Muscle layer of duodenum (tissue), 2 donors: ENCODE results near the gene KCNK3.

Experiments
- H3K27ac ChIP-seq: one replicate; pipeline ENCODE4 v1.7.0; 2013; ENCODE audit warnings: mild to moderate bottlenecking, low read length
- H3K27me3 ChIP-seq: one replicate; pipeline ENCODE4 v1.7.0; 2013; ENCODE audit warnings: low read depth, mild to moderate bottlenecking, control low read depth, low read length
- H3K36me3 ChIP-seq, 2 donors: one replicate each; pipeline ENCODE4 v1.7.0; 2013; ENCODE audit warnings: low read length in 2 of 2, control low read depth in 1 of 2, mild to moderate bottlenecking in 1 of 2; ENCODE audit not compliant: insufficient read depth in 2 of 2, control insufficient read depth in 1 of 2
- H3K4me1 ChIP-seq, 2 donors: one replicate each; pipeline ENCODE4 v1.7.0; 2013; ENCODE audit warnings: low read length in 2 of 2, mild to moderate bottlenecking in 2 of 2, control low read depth in 1 of 2, moderate library complexity in 1 of 2; ENCODE audit not compliant: insufficient read depth in 2 of 2, control insufficient read depth in 1 of 2
- H3K4me3 ChIP-seq, 2 donors: one replicate each; pipeline ENCODE4 v1.7.0; 2013; ENCODE audit warnings: low read length in 2 of 2, low read depth in 1 of 2, mild to moderate bottlenecking in 1 of 2
- H3K9me3 ChIP-seq, 2 donors: one replicate each; pipeline ENCODE4 v1.7.0; 2013; ENCODE audit warnings: low read length in 2 of 2, control low read depth in 1 of 2, mild to moderate bottlenecking in 1 of 2; ENCODE audit not compliant: control insufficient read depth in 1 of 2
- donor health status: healthy.

KCNK3 gene

GRCh38 chr2:26717362-26717761, 24.8 kb downstream of the KCNK3 start:
- Histone ChIP-seq H3K4me1 (peaks cover 18 to 50% of the 10 kb centered on the region in 2 donors), H3K36me3 (no peaks in the 10 kb centered on the region), H3K4me3 (no peak overlapping the region), H3K27me3 (no peaks in the 10 kb centered on the region), H3K9me3 (no peaks in the 10 kb centered on the region), H3K27ac (no peak overlapping the region)

DNA sequence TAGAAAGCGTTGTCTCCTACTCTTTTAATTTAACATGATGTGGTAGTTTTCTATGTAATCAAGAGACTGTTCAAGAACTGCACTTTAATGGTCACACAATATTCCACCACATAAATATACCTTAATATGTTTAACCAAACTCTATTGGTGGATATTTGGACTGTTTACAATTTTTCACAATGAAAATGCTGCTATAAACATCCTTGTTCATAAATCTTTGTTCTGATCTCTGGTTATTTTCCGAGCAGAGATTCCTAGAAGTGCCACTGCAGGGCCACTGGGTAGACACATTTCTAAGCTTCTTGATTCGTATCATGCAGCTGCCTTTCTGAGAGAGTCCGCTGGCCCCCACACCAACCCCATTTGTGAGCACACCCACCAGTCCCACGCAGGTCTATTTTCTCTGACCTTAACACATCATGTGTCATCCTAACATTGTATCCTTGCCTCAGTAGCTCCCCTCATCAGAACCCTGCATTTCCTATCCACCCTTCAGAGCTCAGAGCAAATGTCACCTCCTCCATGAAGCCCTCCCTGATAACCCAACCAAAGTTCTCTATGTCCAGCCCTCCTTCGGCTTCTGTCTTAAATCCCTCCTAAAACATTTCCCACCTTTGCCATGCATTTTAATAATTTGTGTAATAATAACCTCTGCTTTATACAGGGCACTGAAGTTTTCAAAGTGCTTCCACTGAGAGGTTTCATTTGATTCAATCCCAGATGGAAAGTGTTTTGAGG, 26.6 kb downstream of the KCNK3 start:
- no peak overlapping the region for H3K27ac ChIP-seq

DNA sequence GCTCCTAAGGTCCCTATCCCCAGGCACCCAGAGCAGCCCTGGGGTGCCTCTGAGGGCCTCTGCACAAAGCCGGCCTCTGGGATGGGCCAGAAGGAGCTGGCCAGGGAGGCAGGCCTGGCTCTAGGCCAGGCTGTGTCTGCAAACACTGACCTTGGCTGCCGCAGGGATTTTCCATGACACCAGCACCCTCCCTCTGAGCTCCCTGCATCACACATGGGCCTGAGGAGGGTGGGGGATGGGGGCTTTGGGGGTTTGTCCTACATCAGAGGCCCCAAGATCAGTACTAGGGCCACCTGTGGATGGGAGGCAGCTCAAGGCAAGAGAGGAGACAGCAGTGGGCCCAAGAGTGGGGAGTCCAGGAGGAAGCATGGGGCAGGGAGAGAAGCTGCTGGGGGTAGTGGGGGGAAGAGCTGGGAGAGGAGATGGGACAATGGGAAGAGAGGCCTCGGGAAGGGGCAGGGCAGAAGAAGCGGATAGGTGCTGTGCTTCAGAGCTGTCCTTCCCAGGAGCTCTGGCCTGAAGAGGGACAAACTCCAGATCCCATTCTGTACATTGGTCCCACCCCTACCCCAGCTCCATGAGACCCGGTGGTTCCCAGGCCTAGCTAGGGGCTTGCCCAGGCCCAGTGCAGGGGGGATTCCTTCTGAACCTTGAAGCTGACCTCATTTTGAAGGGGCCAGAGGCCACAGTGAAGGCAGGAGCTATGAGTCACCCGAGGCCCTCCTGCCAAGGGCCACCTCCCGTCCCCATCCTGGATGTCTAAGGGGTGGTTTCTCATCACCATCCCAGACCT, 28.0 kb downstream of the KCNK3 start:
- H3K27me3 ChIP-seq = no peaks in the 10 kb centered on the region
- no peak overlapping the region for H3K4me3 ChIP-seq
- H3K9me3 ChIP-seq = no peaks in the 10 kb centered on the region
- peaks cover 18 to 51% of the 10 kb centered on the region in 2 donors for H3K4me1 ChIP-seq
- H3K27ac ChIP-seq = peak overlapping the region; percentile 21
- no peaks in the 10 kb centered on the region for H3K36me3 ChIP-seq

More for the DNA sequence above, 26.6 kb downstream of the KCNK3 start:
- no peaks in the 10 kb centered on the region for H3K9me3 ChIP-seq
- peaks cover 18 to 44% of the 10 kb centered on the region in 2 donors for H3K4me1 ChIP-seq
- no peak overlapping the region for H3K4me3 ChIP-seq
- H3K36me3 ChIP-seq = no peaks in the 10 kb centered on the region
- H3K27me3 ChIP-seq = no peaks in the 10 kb centered on the region

- Histone ChIP-seq H3K4me3 (no peak overlapping the region), H3K27me3 (no peaks in the 10 kb centered on the region), H3K27ac (peak overlapping the region; percentile 21), H3K9me3 (no peaks in the 10 kb centered on the region), H3K4me1 (peaks cover 18 to 53% of the 10 kb centered on the region in 2 donors), H3K36me3 (no peaks in the 10 kb centered on the region)
Observed at GRCh38 chr2:26721115-26722032, 28.9 kb downstream of the KCNK3 start.

DNA sequence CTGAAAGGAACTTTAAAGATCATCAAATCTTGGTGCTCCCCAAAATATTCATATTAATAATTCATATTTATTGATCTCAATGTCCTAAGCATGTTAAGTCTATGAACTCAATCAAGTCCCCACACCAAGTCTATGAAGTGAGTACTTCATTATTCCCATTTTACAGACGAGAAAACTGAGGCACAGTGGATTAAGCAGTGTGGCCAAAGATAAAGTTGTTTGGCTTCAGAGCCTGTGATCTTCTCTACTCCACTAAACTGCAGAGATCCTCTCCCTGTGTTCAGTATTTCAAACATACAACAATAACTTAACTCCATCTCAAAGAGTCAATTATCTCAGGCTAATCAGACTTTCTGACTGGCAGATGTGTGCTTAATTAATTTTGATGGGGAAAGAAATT, 29.8 kb downstream of the KCNK3 start:
- Histone ChIP-seq H3K27ac (no peak overlapping the region), H3K27me3 (no peaks in the 10 kb centered on the region), H3K9me3 (no peaks in the 10 kb centered on the region), H3K36me3 (no peaks in the 10 kb centered on the region), H3K4me3 (no peak overlapping the region), H3K4me1 (peaks cover 18 to 53% of the 10 kb centered on the region in 2 donors)

GRCh38 chr2:26722911-26723310, 30.4 kb downstream of the KCNK3 start:
- Histone ChIP-seq H3K4me1 (peaks cover 18 to 53% of the 10 kb centered on the region in 2 donors), H3K4me3 (no peak overlapping the region), H3K36me3 (no peaks in the 10 kb centered on the region), H3K9me3 (no peaks in the 10 kb centered on the region), H3K27ac (peak overlapping the region; percentile 68), H3K27me3 (no peaks in the 10 kb centered on the region)

DNA sequence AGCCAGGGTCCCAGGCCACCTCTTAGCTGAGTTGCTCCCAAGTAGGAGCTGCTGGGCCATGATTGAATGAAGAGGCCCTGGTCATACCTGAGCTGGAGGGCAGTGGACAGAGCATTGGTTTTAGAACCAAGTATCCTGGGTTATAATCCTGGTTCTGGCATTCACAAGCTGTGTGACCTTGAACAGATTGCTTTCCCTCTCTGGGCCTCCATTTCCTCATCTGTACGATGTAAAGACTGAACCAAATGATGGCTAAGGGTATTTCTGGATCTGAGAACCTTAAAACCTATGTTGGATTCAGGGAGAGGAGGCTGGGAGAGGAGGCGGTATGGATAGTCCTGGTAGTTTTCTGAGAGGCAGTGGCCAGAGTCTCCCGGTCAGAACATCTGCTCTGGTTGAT, 31.0 kb downstream of the KCNK3 start:
- Histone ChIP-seq H3K36me3 (no peaks in the 10 kb centered on the region), H3K4me3 (no peak overlapping the region), H3K9me3 (no peaks in the 10 kb centered on the region), H3K27me3 (no peaks in the 10 kb centered on the region), H3K4me1 (peaks cover 18 to 53% of the 10 kb centered on the region in 2 donors), H3K27ac (peak overlapping the region; percentile 68)

DNA sequence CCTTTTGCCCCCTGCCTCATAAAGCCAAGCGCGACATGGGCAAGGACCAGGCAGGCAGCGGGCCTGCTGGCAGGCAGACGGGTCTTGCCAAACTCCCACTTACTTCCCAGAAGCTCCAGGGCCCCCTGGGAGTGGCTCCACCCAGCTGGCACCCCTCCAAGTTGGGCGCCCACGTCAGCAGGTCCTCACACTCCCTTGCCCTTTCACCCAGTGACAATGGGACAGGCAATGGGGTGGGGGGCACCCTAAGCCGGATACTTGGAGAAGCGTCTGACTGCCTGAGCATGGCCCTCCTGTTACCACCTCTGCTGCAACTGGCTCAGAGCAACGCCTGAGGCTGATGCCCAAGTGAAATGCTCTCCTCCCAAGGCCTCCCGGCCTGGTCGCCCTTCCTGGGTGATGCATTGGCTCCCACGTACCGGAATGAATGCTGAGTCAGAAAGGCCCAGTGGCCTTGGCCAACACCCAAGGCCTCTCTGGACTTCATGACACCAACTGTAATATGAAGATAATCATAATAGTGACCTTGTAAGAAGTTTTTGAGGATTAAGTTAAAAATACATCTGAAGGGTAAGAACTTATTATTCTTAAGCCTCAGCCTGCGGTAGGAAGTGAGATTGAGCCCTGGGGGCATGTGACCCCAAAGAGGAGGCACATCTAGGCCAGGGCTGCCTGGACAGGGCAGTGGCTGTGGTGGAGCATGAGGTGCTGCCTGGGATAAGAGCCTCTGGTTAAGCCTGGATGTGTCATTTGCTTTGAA, 31.6 kb downstream of the KCNK3 start:
- Histone ChIP-seq H3K9me3 (no peaks in the 10 kb centered on the region), H3K4me3 (no peak overlapping the region), H3K36me3 (no peaks in the 10 kb centered on the region), H3K27me3 (no peaks in the 10 kb centered on the region), H3K27ac (peak overlapping the region; percentile 68), H3K4me1 (peaks cover 18 to 49% of the 10 kb centered on the region in 2 donors)

- H3K4me3 ChIP-seq = no peak overlapping the region
- H3K4me1 ChIP-seq = peaks cover 18 to 42% of the 10 kb centered on the region in 2 donors
- no peaks in the 10 kb centered on the region for H3K9me3 ChIP-seq
- no peaks in the 10 kb centered on the region for H3K27me3 ChIP-seq
- H3K27ac ChIP-seq = peak overlapping the region; percentile 45
- no peaks in the 10 kb centered on the region for H3K36me3 ChIP-seq
Observed at GRCh38 chr2:26724784-26725520, 32.4 kb downstream of the KCNK3 start.

DNA sequence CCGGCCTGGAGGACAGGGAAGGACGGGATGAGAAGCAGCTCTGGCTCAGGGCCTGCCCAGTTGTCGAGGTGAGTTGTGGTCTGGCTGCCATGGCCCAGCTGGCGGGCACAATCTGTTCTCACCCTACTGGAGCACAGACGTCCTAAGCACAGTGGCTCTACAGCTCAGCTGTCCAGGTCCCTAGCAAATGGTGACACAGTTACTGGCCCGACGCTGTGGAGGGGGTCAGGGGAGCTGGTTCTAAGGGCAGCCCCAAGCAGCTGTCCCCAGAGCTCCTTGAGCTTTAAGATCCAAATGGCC, 32.9 kb downstream of the KCNK3 start:
- Histone ChIP-seq H3K4me3 (no peak overlapping the region), H3K27me3 (no peaks in the 10 kb centered on the region), H3K36me3 (no peaks in the 10 kb centered on the region), H3K9me3 (no peaks in the 10 kb centered on the region), H3K4me1 (peaks cover 18 to 36% of the 10 kb centered on the region in 2 donors), H3K27ac (no peak overlapping the region)
